TTC549 (cell line): ENCODE results near the gene GRID1.

ENCODE experiments used
- FAIRE-seq: peaks from 2 replicates; lab custom pipeline; 2012; peaks lifted over from hg19 to GRCh38; lab: Jason Lieb, UNC

Gene GRID1

DNA sequence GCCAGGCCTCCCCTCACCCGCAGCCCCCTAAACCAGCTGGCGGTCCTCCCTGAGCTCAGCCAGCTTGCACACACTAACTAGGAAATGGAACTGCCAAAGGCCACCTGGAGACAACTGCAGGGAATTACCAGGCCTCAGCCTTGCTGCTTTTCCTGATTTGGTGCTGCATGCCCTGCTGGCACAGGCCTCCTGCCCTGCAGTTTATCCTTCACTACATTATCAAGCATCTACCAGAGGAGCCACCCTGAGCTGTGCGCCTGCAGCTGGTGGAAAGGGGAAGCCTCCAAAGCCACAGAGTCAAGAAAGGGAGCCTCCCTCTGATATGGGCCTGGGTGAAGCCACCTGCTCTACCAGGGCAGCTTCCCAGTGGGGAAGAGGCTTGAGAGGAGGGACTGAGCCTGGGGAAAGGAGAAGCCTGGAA is 139.8 kb downstream of the GRID1 start:
- FAIRE-seq = no peak

DNA sequence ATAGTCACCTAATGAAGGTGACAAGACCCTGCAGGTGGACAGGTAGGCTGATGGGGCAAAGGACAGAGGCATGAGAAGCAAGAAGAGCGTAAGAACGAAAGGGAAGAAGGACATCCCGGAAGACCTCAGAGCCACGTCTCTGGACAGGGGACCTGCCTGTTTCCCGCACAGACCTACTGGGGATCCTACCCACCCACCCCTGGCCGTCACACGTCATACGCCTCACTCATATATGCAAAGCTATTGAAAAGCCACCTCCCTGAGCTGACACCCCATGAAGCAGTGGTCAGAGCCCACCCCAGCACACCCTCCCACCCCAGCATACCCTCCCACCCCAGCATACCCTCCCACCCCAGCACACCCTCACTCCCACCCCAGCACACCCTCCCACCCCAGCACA is 140.6 kb downstream of the GRID1 start:
- FAIRE-seq = no peak

DNA sequence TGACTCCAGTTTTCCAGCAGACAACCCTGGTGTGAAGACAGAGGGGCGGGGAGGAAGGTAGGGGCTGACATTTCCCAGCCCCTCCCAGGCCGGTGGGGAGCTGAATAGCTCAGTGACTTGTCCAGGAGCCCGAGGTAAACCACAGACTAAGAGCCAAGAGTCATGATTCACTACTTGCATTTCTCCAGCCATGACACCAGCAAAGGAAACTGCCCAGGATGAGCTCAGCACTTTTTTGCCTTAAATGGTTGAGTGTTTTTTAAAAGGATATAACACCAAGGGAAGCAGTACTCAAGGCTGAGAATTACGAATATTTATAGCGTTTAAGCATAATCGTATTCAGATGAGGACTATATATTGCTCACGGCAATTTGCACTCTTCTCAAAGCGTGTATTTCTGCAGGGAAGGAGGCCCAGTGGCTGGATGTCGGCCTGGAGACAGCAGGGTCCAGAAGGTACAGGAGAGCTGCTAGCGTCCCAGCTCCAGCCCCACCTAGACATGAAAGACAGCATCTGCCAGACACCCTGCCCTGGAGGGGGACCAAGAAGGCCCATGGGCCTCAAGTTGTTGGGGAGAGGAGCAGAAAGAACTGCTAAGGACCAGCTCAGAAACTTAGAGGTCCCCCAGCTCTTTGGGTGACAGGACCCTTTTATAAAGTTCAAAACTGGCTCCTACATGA is 141.4 kb downstream of the GRID1 start:
- no peak for FAIRE-seq

DNA sequence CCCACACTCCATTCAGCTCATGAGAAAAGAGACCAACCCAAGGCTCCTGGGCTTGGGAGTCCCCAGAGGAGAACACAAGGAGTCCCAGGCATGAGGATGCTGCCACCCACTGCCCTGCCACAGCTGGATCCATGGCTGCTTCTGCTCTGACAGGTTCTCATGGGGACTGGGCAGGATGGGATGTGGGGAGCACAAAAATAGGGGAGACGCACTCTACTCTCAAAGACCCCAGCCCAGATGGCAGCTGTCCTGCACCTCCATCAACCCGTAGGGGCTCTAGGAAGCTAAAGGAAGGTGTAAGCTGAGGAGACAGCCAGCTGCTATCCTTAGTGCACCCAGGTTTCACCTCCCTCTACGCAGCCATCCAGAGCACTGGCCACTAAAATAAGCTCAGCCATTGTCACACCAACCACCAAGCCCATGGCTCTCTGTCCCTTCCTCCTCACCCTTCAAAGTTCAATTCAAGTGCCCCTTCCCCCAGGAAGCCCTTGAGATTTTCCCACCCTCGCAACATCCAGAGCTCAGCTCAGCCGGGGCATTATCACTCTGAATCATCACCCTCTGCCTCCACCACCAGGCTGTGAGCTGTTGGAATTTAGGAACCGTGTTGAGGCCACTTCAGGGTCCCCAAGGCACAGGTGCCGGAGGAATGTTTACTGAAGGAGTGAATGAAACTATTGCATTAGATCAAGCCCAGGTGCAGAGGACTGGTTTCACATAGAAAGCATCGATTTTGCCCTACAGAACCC is 142.1 kb downstream of the GRID1 start:
- FAIRE-seq = no peak

DNA sequence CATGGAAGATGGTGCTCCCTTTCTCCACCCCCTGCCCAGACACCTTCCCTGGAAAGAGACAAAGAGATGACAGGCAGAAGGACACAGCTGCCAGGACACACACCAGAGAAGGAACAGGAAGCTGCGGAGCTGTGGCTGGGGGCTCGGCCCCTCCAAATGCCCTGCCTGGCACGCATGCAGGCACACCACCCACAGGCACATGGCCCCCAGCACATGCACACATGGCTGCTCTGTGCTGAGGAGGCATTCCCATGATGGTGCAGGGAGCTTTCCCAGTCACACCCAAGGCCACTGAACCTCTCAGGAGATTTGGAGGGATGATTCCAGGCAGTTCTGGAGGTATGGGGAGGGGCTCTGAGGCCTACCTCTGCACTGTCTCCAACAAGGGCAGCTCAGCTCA is 143.3 kb downstream of the GRID1 start:
- FAIRE-seq = no peak

DNA sequence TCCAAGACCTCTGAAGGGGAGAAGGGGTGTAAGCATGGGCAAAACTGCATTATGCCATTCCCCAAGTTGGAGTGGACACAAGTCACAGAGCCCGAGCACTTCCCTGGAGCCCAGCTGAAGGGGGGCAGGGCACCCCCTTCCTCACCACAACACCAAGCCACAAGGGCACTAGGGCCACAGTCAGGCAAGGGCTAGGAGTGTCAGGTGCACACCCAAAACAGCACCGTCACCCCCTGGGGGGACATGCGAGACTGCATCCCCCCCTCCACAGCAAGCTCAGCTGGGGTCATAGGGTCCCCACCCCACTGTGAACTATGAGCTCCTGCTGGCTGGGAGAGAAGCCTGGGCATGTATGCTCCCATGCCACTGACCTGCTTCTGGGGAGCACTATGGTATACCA is 143.9 kb downstream of the GRID1 start:
- FAIRE-seq = no peak

DNA sequence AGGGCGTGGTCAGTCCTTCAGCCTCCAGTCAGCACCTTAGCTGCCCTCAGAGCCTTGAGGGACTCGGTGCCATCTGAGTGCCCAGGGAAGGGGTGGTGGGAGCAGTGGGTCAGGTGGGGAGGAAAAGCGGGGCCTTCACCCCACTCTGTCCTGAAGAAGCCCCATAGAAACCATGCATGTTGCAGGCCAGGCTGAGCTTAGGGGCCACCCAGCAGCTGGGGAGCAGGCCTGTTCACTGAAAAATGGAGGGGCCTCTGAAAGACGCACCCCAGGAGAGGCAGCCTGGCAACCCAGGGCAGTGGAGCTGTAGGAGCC is 144.3 kb downstream of the GRID1 start:
- no peak for FAIRE-seq

DNA sequence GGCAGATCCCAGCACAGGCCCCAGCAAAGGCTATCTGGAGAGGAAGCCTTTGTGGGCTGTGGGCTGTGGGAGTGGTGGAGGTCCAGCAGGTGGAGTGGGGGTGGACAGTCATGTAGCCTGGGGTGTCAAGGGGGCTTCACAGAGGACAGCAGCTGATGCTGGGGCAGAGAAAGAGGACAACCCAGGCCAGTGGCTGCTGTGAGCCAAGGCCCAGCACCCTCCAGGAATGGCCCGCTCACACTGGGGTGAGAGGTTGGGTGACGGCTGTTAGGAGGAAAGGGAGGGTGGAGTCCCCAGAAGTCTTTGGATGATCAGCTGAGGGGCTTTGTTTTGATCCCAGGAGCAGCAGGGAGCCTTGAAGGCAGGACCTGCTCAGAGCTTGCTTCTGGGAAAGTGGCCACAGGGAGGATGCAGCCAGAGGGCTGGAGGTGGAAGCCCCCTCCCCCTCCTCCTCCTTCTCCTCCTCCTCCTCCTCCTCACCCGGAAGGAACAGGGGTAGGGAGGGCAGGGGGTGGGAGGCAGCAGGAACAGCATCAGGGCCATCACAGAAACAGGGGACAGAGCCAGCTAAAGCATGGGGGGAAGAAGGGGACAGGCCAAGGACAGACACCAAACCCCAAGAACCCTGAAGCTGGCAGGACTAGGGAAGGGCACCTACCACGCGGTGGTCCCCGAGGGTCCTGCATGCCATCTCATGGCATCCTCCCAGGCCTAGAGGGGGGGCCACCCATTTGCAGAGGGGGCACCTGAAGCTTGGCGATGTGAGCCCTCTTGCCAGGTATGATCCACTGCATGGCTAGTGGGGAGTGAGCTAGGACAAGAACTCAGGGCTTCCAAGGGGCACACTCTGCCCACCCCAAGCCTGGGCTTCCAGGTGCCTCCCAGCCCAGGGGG is 144.9 kb downstream of the GRID1 start:
- no peak for FAIRE-seq

DNA sequence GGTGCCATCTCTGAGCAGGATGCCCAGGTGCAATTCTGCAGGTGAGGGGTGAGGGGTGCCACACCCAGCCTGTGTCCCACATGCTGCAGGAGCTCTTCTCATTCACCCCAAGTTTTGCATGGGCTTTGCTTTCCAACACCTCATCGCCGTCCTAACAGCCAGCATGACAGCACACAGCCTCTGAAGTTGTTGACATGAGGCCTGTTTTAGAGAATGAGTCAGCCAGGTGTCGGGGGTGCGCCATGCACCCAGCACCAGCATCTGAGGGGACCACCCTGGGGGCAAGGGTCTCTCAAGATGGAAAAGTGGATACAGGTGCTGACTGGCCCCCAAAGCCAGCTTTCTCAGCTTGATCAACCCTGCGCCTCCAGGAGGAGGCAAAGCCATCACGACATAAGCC is 146.0 kb downstream of the GRID1 start:
- no peak for FAIRE-seq

DNA sequence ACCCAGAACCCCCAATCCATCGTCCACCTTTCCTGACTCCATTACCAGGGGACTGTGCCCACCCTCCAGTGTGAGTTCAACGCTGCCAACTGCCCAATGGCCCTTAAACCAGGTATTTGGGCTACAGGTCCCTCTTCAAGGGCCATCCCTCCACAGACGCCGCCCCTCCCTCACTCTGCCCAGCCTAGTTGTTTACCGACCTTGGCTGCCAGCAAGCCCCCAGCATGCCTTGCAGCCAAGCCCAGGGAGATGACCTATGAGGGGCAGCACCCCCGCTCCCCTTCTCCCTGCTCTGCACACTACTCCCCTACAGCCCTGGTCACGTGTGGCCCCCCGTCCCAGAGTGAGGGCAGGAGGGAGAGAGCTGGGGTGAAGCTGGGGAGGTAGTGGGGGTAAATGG is 147.3 kb downstream of the GRID1 start:
- no peak for FAIRE-seq

DNA sequence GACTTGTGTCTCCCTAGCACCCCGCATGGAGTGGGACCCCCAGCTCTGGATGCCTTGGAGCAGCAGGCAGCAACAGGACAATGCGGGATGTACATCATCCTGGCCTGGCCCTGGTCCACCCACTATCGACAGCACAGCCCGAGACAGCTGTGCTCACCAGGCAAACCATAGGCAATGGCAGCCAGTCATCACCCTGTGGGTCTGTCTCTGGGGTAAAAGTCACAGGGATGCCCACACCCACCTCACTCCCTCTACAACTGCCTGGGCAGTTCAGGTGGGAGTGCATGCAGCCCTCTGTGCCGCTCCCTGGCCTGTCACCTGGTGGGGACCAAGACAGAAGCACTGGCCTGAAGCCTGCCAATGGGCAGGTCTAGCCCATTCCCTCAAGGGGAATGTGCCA is 147.8 kb downstream of the GRID1 start:
- no peak for FAIRE-seq

DNA sequence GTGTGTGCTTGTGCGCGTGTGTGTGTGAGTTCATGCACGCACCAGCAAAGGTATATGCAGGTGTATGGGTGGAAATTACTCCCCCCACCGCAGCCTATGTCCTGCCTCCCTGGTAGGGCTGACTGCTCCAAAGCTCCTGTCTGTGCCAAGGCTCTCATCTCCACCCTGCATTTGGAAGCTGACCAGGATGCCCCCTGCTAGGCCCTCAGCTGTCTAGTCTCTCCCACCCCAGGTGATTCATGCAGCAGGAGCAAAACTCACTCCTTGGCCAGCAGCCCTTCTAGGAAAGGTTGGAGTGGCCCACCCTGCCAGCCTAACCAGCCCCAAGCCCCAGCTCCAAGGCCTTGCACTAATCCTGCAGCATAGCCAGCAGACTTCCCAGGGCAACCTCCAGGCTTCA is 148.4 kb downstream of the GRID1 start:
- no peak for FAIRE-seq

DNA sequence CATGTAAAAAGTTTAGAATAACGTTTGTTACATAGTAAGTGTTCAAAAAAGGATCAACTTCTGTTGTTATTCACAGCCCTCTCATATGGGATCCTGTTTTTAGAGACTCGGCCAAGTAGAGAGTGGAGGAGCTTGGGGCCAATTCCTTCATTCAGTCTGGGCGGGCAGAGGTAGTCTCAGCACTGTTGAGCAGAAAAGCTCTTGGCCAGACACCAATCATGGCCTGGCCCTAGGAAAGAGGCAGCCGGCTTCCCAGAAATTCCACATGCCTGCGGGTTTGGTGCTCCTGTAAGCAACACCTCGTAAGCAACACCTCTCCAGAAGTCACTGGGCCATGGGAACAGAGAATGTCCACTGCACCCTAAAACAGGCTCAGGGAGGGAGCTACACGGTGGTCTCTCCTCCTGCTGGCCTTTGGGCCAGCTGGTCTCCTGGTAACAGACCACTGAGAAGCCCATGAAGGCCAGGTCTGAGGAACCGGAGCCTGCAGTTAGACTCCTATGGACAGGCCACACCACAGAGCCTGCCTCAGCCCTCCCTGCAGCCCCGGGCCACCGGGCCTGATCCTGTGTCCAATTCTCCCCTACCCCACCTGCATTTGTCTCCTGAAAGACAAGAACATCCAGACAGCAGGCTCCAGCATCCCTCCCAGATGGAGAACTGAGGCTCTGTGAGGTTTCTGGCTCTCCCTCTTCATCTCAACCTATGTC is 149.1 kb downstream of the GRID1 start:
- FAIRE-seq = no peak

DNA sequence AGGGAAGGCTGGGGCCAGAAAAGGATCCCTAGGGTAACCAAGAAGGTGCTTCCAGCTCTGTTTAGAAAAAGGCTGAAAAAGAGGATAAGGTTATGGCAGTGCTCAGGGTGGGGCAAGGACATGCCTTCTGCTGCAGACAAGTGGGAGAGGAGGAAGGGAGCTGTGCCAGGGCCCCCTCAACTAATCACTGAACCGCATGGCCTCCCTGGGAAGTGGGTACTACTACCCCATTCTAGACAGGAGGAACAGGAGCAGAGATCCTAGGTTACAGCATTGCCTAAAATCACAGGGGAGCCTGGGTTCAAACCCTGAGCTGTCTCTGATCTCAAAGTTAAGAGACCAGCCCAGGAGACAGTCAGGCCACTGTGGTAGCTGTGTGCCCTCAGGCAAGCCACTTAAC is 149.7 kb downstream of the GRID1 start:
- no peak for FAIRE-seq

DNA sequence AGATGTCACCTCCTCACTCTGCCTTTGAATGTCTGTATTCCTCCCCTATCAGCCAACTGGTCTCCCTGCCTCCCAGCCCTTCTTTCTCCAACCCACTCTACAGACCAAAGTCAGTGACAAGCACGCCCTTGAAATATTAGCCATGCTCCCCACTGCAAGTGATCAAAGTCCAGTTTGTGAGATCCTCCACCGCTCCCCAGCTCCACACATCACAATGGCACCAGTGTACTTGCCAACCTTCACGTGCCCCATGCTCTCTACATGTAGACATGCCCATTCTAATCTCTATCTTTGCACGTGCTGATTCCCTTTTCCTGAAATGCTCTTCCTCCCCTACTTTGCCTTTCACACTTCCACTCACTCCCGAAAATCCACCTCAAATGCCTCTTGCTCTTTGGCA is 150.9 kb downstream of the GRID1 start:
- FAIRE-seq = no peak

DNA sequence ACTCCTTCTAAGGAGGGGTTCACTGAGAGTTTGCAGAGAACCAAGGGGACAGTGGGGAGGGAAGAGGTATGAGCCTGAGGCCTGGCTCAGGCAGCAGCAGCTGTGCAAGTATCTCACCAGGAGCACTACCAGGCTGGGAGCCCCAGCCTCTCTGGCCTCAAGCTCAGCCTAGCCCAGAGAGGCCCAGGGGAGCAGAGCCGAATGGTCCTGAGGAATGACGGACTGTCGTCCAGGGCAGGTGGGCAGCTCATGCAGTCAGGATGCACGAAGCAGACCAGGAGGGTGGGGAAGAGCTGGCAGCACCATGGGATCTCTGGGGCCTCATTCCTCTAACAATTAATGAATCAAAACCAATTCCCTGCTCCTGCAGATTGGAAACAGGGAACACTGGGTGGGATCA is 151.5 kb downstream of the GRID1 start:
- FAIRE-seq = no peak

DNA sequence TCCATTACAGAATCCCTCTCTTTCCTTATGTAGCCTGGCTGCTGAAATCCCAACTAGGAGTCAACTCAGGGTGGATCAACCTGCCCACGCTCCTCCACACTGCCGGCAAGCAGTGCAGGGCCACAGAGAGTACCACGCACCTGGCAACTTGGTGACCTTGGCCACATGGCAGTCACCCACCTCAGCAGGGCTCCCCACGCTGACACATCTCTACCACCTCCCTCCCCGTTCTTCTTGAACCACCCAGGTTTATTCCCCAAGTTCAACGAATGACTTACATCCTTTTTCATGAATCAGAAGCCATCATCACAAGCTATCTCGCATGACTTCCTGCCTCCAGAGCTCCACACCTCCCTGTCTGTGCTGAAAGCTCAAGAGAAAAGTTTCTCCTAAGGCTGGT is 153.4 kb downstream of the GRID1 start:
- FAIRE-seq = no peak

DNA sequence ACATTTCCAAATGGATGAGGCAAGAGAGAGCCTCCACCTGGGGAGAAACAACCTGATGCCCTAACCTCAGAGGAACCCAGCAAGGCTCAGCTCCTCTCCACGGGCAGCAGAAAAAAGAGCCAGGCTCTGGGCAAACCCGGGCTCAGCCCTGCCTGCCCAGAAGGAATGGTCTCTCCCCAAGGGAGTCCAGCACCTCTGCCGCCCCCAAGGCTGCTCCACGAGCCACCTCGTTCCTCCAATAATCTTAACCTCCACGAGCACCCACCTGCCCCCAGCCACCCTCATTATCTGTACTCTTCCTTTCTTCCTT is 154.2 kb downstream of the GRID1 start:
- FAIRE-seq = no peak

DNA sequence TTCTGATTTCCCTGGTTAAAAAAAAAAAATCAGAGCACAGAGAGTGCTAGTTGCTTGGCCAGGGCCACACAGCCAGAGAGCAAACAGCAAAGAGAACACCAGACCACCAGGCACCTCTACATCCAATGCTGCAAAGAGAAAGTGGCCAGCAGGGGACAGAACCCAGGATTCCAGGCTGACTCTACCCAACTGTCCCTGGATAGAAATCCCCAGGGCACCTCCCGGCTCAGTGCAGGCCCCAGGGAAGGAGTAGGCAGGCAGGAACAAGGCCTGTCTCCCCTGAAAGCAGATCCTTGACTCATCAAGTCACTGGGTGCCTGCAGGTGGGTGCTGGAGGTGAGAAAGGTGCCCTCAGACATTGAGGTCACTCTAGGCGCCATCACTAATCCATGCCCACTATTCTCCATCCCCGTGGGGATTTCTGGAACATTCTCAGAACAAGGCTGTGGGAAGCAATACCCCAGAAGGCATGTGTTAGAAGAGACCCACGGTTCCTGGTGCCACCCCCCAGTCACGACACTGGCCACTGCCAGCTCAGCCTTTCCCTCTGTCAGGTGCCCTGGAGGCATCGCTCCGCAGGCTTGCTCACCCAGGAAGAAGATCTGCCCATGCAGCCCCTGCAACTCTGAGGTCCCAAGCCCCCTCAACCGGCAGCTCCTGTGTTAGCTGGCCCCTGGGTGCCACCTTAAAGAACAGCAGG is 154.8 kb downstream of the GRID1 start:
- no peak for FAIRE-seq

DNA sequence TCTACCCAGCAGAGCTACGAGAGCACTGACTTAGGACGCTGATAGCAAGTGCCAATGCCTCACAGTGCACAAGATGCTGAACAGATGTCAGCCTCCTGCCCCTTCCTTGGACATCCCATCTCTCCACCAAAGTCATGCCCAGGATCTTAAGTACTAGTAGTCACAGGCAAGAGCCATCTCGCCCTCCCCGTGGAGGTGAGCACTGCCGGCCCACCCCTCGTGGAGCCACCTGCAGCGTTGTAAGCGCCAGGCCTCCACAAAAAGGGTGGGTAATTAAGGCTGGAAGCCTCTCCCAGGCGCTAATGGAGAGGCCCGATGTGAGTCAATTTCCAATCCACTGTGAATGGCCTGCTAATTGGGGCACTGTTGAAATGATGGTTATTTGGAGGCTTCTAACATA is 156.2 kb downstream of the GRID1 start:
- no peak for FAIRE-seq

DNA sequence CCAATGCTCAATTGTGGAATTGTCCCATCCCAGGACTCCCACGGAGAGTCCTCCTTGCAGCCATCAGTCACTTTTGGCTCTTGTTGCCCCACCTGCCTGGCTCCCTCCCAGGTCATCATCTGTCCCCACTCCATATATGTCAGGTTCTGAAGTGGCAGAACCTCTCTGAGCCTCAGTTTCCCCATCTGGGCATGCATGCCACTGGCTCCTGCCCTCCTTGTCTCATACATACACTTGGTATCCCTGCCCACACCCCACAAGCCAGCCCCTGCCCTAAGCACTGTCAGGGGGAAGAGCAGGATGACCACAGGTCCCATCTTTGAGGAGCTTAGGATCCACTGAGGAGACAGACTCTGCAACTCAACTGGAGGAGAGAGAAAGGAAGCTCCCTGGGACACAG is 156.9 kb downstream of the GRID1 start:
- no peak for FAIRE-seq

DNA sequence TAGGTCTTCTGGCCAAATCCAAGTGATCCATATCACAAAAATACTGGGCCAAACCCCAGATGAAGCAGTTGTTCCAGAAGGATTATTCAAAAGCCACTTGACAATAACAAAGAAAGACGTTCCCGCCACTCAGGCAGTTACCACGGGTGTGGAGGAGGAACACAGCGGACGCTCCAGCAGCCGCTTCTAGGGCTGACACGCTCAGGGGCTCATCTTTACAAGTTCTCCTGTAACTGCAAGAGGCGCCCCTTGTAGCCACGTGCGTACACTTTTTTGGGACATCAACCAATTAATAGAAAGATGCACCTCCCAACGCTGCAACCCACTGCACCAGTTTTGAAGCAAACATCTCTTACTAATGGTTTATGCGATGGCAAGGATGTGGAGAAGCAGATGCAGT is 159.4 kb downstream of the GRID1 start:
- FAIRE-seq = no peak
